Measurements from ENCODE around the gene FBXO10. TPM values are rescaled to one million over a fixed set of nuclear protein-coding genes. Genes with fewer than 3 reads are reported as not detected.

Gene FBXO10
- total RNA-seq, 2 donors from 2014 or later: 19.5 to 26.6 TPM

DNA sequence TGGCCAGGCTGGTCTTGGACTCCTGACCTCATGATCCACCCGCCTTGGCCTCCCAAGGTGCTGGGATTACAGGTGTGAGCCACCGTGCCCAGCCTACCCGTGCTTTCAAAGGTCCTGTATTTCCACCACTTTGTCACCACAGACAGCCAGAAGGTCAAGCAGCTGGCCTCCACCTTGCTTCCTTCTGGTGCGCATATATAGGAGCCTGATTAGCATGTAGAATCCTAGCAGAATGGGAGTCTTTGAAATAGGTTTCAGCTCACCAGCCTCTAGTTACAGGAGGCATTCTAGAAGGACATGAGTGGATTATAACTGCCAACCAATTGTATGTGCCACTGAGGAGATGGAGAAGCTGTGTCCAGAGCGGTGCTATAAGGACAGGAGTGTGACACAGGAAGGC, 71.6 kb downstream of the FBXO10 start:
- TF ChIP-seq, protein P1, sequence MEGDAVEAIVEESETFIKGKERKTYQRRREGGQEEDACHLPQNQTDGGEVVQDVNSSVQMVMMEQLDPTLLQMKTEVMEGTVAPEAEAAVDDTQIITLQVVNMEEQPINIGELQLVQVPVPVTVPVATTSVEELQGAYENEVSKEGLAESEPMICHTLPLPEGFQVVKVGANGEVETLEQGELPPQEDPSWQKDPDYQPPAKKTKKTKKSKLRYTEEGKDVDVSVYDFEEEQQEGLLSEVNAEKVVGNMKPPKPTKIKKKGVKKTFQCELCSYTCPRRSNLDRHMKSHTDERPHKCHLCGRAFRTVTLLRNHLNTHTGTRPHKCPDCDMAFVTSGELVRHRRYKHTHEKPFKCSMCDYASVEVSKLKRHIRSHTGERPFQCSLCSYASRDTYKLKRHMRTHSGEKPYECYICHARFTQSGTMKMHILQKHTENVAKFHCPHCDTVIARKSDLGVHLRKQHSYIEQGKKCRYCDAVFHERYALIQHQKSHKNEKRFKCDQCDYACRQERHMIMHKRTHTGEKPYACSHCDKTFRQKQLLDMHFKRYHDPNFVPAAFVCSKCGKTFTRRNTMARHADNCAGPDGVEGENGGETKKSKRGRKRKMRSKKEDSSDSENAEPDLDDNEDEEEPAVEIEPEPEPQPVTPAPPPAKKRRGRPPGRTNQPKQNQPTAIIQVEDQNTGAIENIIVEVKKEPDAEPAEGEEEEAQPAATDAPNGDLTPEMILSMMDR (conservative IDR thresholded peaks at IDR 0.05): no peak
- no peaks in the 10 kb centered on the region for H3K27me3 Mint-ChIP-seq (ENCODE audit: insufficient read depth)
- H3K27me3 ChIP-seq (ENCODE audit: control insufficient read depth, insufficient read depth, low read length, poor library complexity, severe bottlenecking): no peaks in the 10 kb centered on the region
- H3K4me1 ChIP-seq (ENCODE audit: control insufficient read depth, insufficient read depth, low read length): no peaks in the 10 kb centered on the region
- peak overlapping the region; percentile 14 for H3K27ac Mint-ChIP-seq
- H3K4me3 ChIP-seq (ENCODE audit: low read length): no peak overlapping the region
- H3K9me3 ChIP-seq (ENCODE audit: control insufficient read depth, low read length): no peaks in the 10 kb centered on the region
- no peak overlapping the region for H3K4me3 Mint-ChIP-seq
- no peak overlapping the region for H3K27ac ChIP-seq (ENCODE audit: low read depth, low read length)
- H3K36me3 ChIP-seq (ENCODE audit: control insufficient read depth, insufficient read depth, low read length): peaks cover 50% of the 10 kb centered on the region
- no peak for DNase-seq
- H3K4me1 Mint-ChIP-seq: peaks cover 2% of the 10 kb centered on the region
- H3K9ac ChIP-seq (ENCODE audit: extremely low read depth, low read length, poor library complexity, severe bottlenecking): no peak overlapping the region
- peaks cover 55% of the 10 kb centered on the region for H3K36me3 Mint-ChIP-seq (ENCODE audit: low read depth)
- 71 to 96% methylated on average over 2 to 5 of the region's 5 CpGs for WGBS, 2 experiments (ENCODE audit: insufficient coverage in 1 of 2, insufficient read length in 1 of 2)
- H3K9me3 Mint-ChIP-seq: no peaks in the 10 kb centered on the region

DNA sequence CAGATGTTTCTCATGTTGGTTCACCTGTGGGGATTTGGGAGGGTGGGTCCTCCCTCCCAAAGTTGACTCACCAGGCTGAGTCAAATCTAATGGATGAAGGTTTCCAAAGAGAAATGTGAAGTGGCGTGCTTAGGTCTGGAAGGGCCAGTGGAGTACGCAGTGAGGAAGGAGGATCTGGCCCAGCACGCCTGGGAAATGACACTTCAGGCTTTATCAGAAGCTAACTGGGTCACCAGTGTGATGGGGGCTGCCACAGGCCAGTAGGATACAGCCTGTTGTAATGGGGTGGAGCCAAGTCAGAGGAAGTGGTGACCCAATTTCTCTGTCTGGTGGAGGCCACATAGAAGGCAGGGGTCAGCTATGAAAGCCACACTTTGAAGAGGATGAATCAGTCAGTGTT, 72.4 kb downstream of the FBXO10 start:
- Mint-ChIP-seq H3K4me3 (no peak overlapping the region), H3K9me3 (no peaks in the 10 kb centered on the region), H3K36me3 (ENCODE audit: low read depth) (peaks cover 60% of the 10 kb centered on the region), H3K27ac (no peak overlapping the region), H3K4me1 (peaks cover 2% of the 10 kb centered on the region), H3K27me3 (ENCODE audit: insufficient read depth) (no peaks in the 10 kb centered on the region)
- peaks cover 58% of the 10 kb centered on the region for H3K36me3 ChIP-seq (ENCODE audit: control insufficient read depth, insufficient read depth, low read length)
- H3K9me3 ChIP-seq (ENCODE audit: control insufficient read depth, low read length): no peaks in the 10 kb centered on the region
- no peaks in the 10 kb centered on the region for H3K27me3 ChIP-seq (ENCODE audit: control insufficient read depth, insufficient read depth, low read length, poor library complexity, severe bottlenecking)
- DNase-seq: no peak
- WGBS, 2 experiments (ENCODE audit: insufficient coverage in 1 of 2, insufficient read length in 1 of 2): 97 to 100% methylated on average over 1 to 3 of the region's 3 CpGs
- H3K4me1 ChIP-seq (ENCODE audit: control insufficient read depth, insufficient read depth, low read length): no peaks in the 10 kb centered on the region
- no peak overlapping the region for H3K27ac ChIP-seq (ENCODE audit: low read depth, low read length)
- no peak overlapping the region for H3K4me3 ChIP-seq (ENCODE audit: low read length)
- TF ChIP-seq, protein P1 (conservative IDR thresholded peaks at IDR 0.05): no peak
- H3K9ac ChIP-seq (ENCODE audit: extremely low read depth, low read length, poor library complexity, severe bottlenecking): no peak overlapping the region

DNA sequence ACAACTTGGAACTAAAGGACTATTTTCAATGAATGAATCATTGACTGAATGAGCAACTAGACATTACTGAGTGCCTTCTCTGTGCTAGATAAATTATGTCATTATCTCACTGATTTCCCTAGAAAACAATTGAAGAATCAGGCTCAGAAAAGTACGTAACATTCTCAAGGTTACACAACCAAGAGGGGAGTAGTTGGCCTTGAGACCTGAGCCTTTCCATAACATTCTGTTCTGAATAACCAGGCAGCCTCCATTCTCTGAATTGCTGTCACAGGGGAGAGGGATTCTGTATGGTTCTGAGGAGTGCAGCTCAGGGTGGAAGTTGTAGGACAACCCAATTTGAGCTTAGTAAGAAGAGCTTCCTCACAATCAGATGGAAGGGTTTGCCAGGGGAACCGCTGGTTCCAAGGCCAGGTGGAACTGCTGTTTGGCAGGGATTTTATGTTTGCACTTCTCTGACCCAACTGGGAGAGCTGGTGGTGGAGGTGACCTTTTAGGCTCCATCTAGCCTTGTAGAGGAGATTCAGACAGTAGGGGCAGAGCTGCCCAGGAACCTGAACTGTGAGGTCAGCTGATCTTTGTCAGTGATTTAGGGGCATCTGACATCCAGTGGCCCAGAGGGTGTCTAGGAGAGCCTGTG, 74.1 kb downstream of the FBXO10 start:
- Histone ChIP-seq H3K9me3 (ENCODE audit: control insufficient read depth, low read length) (no peaks in the 10 kb centered on the region), H3K27ac (ENCODE audit: low read depth, low read length) (no peak overlapping the region), H3K27me3 (ENCODE audit: control insufficient read depth, insufficient read depth, low read length, poor library complexity, severe bottlenecking) (no peaks in the 10 kb centered on the region), H3K9ac (ENCODE audit: extremely low read depth, low read length, poor library complexity, severe bottlenecking) (no peak overlapping the region), H3K4me3 (ENCODE audit: low read length) (no peak overlapping the region), H3K4me1 (ENCODE audit: control insufficient read depth, insufficient read depth, low read length) (no peaks in the 10 kb centered on the region), H3K36me3 (ENCODE audit: control insufficient read depth, insufficient read depth, low read length) (peaks cover 69% of the 10 kb centered on the region)
- 67 to 80% methylated on average over 1 to 2 of the region's 2 CpGs for WGBS, 2 experiments (ENCODE audit: insufficient coverage in 1 of 2, insufficient read length in 1 of 2)
- Mint-ChIP-seq H3K27ac (no peak overlapping the region), H3K4me3 (no peak overlapping the region), H3K36me3 (ENCODE audit: low read depth) (peaks cover 63% of the 10 kb centered on the region), H3K27me3 (ENCODE audit: insufficient read depth) (no peaks in the 10 kb centered on the region), H3K4me1 (peaks cover 2% of the 10 kb centered on the region), H3K9me3 (no peaks in the 10 kb centered on the region)
- DNase-seq: no peak
- TF ChIP-seq, protein P1 (conservative IDR thresholded peaks at IDR 0.05): no peak

Data from endodermal cell (in vitro differentiated cells).